Right lobe of liver (tissue), 4 donors: ENCODE results near the gene METAP1.
"Not testable (repeated sequence)": the region's sequence is repeated elsewhere in the genome, so short reads cannot be mapped to it uniquely, and the experiment has no call there.

Source experiments
- CTCF ChIP-seq, 4 donors: fragments of 200-600 bp in 3 of 4; fragments of 450-650 bp in 1 of 4; IDR thresholded peaks; one replicate each; pipeline versions ENCODE4 v1.5.1 to v1.8.0; 2016 to 2022; ENCODE audit warnings: antibody characterized with exemption in 4 of 4, mild to moderate bottlenecking in 2 of 4
- POLR2A ChIP-seq: fragments of 450-650 bp; IDR thresholded peaks from one replicate; pipeline ENCODE4 v1.6.1; 2017; ENCODE audit warnings: antibody characterized with exemption, mild to moderate bottlenecking
- donor health status: DM: no; HTN: no; CAD: no.
- donor health status: DM: no; HTN: no; CAD: no.
- donor health status: DM: no; HTN: yes; CAD: no.

GRCh38 chr4:99099814-99100213 is 104.3 kb downstream of the METAP1 start:
- TF ChIP-seq CTCF (IDR thresholded peaks at IDR 0.05); POLR2A: not testable (repeated sequence)
